ENCODE measurements around the gene RNF212.
"Not testable (repeated sequence)": the region's sequence is repeated elsewhere in the genome, so short reads cannot be mapped to it uniquely, and the experiment has no call there.

Gene RNF212

DNA sequence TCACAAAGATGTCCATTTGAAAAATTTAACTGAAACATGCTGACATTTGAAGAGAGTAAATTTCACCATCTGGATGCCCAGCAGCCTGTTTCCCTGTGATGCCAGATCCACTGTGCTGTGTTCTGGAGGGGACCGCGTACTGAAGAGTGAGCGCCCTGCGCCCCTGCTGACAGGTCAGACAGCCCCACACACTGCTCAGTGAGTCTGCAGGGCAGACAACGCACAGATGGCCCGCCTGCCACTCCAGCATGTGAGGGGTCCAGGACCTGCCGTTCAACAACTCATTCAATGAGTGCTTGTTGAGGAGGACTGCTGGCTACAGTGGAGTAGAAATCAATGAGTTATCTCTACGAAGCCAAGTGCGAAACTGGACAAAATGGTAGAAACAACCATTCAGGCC, 52.7 kb downstream of the RNF212 start:
- DNase-seq = no peak

DNA sequence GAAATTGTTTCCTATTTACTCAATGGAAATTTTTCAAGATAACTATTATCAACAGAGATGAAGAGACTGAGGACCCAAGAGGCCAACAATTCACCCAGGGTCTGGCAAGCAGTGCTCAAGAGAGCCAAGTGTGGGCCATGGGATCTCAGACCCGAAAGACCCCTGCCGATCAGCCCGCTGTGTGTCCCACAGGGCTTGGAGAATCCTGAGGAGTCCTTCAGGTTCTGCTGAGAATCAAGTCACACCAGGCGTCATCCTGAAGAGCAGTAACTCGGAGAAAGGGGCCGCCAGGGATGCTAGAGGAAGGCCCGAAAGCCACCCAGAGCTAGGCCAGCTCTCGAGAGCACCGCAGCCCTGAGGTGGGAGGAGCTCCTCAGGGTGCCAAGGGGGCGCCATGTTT, 53.2 kb downstream of the RNF212 start:
- DNase-seq = no peak

DNA sequence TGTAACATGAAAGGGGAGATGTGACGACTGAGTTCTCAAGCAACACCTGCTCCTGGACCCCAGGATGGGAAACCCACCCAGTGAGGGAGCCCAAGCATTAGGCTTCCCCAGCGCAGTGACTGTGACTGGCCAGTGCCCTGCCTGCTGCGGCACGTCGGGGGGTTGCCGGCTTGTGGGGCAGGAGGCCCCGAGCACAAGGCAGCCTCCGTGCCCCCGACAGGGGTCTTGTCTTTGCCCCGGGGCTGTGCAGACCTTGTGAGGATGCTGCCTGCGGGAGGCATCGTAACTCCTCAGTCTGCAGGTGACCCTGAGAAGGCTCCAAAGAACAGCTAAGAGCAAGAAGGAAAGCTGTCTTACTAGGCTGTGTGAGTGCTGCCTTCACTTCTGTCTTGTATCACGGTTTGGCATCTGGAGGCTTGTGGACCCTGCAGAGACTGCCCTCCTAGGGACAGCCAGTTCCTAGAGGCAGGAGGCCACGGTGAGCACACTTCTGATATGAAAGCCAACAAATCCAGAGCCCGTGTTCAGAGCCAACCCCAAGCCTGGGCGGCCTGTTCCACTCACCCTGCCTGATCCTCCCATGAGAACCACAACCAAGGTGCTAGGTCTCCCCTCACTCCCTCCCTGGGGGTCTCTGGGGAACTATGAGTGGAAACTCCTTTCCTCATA, 54.2 kb downstream of the RNF212 start:
- DNase-seq = no peak

DNA sequence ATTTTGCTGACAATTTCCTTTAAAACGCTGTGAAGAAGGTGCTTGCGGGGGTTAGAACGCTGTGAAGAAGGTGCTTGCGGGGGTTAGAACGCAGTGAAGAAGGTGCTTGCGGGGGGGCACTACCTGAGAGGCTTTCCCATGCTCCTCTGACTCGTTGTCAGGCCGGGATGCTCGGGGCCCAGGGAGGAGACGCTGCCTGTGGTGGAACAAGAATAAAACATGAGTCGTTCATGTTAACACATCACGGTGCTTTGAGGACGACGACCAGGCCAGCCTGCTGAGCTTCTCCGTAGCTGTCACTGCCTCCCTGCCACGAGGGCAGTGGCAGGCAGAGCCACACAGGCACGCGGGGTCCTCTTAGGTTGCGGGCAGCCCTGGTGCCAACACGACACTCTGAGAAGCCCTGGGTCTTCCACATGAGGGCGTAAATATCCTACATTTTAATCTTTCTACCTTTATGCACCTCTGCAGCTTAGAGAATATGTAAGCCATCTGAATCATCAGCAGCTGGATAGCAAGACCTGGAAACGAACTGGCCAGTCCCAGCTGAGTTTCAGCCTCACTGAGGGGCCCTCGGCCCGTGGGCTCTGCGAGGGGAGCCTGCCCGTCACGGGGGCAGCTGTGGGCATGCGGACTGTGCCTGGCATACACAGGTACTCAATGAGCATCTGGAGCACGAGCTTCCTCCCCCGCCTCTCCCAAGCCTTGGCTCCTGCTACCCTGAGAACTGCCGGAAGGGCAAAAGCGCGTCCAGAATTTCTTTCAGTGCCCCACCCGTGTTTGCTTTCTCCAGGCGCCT, 55.0 kb downstream of the RNF212 start:
- no peak for DNase-seq

DNA sequence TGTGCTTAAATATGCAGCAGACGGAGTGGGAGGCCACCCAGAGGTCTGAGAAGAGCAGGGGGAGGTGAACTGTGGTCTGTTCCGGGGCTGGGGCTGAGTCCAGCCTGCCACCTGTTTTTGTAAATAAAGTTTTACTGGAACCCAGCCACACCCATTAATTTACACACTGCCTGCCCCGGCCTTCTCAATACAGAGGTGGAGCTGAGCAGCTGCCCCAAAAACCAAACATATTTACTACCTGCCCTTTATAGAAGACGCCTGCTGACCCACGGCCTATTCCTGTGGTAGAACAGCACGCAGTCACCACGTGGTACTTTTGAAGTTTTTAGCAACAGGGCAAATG, 56.0 kb downstream of the RNF212 start:
- DNase-seq = no peak

DNA sequence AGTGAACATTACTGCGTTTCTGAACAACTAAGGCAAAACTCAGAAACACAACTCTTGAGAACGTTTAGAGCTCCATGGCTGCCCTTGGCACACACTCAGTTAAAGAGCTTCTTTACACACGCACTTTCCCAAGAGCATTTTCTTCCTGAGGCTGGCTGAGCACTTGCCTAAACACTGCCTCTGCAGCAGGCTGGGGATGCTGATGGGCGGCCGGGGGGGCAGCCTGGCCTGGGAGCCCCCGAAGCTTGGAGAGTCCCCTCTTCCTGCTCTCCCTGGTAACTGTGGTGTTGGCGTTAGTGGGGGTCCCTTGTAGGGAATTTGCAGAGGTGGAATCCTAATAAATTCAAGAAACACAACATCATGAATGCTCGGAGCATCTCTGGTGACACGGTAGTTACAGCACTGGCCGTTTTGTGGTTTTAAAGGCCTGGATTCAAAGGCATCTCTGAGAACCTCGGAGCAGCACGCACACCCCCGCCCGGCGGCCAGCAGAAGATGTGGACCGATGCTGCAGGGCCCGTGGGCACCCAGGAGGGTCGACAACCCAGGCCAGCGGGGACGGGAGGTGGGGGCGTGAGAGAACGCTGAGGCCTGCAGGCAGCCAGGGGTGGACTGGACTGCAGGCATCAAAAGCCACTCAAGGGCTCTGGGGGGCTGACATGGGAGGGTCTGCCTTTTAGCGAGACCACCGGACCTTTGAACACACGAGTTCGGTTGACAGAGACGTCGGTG, 56.5 kb downstream of the RNF212 start:
- DNase-seq = no peak

DNA sequence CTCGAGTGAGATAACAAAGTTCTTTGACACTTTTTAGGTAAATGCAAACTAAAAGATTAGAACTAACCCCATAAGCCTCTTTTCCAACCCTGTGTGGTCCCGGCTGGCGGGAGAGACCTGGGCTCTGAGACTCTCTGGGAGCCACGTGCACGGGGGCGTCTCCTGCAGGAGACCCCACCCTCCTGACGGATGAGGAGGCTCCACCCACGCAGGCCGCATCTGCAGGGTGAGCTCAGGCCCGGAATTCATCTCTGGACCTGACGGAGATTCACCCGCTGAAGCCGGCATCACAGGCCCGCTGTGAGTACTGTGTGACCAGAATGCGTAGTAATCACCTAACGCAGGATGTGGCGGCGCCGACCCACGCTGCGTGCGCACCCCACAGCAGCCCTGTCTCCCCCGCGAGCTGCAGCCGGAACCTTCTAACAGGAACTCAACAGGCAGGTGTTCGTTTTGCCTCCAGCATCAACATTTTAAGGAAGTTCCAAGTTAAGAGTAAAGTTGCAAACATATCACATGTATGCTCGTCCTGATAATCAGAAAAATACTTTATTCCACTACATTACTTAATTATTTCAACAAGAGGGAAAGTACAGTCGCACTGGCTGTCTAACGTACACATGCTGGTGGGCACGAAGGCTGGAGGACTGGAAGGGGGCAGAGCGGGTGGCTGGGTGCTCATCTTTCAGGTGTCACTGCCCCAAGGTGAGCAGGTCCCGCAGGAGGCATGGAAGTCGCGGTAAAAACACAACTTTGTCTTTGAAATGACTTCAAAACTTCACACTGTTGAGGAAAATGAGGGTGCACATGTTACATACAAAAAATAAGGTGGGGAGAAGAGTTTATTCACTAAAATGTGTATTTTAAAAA, 57.4 kb downstream of the RNF212 start:
- DNase-seq = no peak

DNA sequence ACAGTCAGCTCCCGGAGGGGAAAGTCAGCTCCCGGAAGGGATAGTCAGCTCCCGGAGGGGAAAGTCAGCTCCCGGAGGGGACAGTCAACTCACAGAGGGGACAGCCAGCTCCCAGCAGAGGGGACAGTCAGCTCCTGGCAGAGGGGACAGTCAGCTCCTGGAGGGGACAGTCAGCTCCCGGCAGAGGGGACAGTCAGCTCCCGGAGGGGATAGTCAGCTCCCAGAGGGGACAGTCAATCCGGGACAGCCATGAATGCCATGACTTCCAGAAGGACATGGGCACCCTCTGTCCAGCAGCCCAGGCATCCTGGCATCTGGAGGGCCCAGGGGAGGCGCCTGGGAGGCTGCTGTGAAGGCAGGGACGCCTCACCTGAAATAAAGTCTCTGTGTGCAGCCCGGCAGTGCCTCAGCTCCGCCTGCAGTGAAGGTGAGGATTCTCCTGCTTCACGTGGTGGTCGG, 58.1 kb downstream of the RNF212 start:
- DNase-seq = not testable (repeated sequence)

DNA sequence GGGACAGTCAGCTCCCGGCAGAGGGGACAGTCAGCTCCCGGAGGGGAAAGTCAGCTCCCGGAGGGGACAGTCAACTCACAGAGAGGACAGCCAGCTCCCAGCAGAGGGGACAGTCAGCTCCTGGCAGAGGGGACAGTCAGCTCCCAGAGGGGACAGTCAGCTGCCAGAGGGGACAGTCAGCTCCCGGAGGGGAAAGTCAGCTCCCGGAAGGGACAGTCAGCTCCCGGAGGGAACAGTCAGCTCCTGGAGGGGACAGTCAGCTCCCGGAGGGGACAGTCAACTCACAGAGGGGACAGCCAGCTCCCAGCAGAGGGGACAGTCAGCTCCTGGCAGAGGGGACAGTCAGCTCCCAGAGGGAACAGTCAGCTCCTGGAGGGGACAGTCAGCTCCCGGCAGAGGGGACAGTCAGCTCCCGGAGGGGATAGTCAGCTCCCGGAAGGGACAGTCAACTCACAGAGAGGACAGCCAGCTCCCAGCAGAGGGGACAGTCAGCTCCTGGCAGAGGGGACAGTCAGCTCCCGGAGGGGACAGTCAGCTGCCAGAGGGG, 58.6 kb downstream of the RNF212 start:
- not testable (repeated sequence) for DNase-seq

DNA sequence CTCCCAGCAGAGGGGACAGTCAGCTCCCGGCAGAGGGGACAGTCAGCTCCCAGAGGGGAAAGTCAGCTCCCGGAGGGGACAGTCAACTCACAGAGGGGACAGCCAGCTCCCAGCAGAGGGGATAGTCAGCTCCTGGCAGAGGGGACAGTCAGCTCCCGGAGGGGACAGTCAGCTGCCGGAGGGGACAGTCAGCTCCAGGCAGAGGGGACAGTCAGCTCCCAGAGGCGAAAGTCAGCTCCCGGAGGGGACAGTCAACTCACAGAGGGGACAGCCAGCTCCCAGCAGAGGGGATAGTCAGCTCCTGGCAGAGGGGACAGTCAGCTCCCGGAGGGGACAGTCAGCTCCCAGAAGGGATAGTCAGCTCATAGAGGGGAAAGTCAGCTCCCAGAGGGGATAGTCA, 59.5 kb downstream of the RNF212 start:
- DNase-seq = not testable (repeated sequence)

DNA sequence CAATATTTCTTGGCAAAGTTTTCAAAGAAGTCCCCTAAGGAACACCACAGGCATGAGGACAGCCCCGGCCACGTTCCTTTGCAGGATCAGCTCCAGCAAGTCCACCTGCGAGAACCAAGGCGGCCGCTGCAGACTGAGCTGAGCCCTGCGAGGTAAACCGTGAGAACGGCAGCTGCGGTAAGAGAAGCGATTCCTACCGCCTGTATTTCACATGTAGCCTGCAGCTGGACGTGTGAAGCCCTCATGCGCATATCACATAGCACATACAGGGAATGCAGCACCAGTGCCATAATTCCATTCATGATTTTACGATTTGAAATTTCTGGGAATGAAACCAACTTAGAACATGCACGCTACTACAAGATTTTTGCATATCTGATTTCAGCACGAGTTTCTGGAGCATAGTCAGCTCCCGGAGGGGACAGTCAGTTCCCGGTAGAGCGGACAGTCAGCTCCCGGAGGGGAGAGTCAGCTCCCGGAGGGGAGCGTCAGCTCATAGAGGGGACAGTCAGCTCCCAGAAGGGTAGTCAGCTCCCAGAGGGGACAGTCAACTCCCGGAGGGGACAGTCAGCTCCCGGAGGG, 60.2 kb downstream of the RNF212 start:
- DNase-seq = no peak

DNA sequence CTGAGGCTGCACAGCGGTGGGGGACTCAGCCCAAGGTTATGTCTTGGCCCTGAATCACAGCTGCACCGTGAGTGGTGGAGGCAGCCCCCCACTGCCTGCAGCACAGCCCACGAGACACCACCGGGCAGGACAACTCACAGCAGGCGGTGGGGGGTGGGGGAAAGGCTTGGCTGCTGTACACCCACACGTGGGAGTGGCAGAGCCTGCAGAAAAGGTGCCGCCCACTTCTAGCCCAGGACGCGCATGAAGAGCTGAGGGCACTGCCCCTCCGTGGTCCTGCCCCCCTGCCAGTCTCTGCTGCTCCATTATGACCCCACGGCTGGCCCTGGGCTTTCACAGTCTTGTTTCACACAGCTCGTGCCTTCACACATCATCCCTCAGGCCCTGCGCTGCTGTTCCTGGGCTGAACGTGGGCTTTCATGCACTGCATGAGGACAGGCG, 61.1 kb downstream of the RNF212 start:
- no peak for DNase-seq

DNA sequence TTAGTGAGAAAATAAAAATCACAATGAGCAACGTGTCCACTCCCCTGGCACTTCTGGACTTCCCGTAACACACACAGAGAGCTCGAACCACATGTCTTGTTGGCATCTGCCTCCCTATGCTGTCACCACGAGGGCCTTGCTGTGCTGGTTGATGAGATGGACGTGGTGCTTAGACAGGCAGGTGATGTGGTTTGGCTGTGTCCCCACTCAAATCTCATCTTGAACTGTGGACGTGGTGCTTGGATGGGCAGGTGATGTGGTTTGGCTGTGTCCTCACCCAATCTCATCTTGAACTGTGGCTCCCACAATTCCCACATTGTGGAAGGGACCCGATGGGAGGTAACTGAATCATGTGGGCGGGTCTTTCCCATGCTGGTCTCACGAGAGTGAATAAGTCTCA, 61.9 kb downstream of the RNF212 start:
- DNase-seq = no peak

DNA sequence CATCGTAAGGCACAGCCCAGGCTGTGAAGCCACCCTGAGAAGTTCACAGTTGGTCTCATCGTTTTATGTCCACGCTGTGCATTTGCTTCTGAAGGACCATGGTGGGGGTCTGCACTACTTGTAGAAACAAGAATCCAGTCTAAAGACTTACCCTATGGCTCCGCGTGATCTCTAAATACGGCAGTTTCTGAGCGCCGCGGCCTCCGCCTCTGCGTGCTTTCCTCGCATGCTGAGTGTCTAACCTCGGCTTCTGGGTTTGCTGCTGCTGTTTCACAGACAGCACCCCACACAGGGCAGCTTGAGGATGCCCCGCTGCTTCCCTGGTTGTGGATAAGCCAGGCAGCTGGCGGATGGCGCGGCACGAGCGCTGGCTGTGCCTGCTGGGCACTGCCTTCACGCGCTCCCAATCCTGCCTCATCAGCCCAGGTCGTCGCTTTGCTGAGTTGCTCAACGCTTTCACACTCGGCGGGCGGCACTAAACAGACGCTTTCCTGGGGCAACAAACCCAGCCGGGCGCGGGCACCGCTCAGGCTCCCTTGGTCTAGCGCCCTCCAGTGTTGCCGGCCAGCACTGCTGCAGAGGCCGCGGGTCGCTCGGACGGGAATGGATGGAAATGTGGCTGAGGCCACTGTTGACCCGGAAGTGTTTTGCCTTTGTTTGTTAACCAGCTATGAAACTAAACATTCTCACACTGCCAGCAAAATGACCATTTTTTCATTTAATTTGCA, 62.7 kb downstream of the RNF212 start:
- no peak for DNase-seq

DNA sequence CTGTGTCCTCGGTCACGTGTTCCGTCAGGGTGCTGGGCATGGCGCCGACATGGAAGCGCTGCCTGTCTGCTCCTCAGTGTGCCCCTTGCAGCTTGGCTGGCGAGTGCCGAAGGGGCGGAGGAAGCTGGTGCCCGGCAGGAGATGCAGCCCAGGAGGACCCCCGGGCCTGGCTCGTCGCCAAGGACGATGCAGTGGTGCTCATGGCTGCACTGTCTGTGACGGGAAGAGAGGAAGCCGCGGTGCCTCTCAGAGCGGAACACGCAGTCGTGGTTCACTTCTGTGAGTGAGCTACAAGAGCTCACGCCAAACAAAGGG, 63.8 kb downstream of the RNF212 start:
- no peak for DNase-seq

DNA sequence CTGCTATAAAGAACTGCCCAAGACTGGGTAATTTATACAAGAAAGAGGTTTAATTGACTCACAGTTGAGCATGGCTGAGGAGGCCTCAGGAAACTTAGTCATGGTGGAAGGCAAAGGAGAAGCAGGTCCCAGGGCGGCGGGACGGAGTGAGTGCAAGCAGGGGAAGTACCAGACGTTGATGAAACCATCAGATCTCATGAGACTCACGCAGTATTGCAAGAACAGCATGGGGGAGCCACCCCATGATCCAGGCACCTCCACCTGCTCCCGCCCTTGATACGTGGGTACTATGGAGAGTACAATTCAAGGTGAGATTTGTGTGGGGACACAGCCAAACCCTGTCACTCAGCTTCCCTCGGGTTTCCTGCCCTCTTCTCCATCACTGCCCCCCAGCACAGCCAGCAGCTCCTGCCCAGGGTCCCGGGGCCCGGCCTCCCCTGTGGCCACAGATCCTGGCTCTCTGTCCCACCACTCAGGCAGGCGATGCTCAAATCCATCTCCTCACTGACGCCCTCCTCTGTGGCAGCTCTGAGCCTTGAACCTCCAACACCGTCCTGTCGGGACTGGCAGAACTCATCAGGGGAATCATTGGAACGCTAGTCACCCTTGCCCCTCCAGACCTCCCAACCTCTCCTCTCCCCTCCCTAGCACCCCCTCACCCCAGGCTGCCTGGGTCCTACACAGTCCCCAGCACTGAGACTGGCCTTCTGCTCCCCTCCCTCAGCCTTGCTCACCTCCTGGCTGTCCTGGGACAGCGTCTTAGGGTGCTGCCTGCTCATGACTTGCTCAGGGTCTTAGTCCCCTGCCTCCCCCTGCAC, 64.4 kb downstream of the RNF212 start:
- no peak for DNase-seq

DNA sequence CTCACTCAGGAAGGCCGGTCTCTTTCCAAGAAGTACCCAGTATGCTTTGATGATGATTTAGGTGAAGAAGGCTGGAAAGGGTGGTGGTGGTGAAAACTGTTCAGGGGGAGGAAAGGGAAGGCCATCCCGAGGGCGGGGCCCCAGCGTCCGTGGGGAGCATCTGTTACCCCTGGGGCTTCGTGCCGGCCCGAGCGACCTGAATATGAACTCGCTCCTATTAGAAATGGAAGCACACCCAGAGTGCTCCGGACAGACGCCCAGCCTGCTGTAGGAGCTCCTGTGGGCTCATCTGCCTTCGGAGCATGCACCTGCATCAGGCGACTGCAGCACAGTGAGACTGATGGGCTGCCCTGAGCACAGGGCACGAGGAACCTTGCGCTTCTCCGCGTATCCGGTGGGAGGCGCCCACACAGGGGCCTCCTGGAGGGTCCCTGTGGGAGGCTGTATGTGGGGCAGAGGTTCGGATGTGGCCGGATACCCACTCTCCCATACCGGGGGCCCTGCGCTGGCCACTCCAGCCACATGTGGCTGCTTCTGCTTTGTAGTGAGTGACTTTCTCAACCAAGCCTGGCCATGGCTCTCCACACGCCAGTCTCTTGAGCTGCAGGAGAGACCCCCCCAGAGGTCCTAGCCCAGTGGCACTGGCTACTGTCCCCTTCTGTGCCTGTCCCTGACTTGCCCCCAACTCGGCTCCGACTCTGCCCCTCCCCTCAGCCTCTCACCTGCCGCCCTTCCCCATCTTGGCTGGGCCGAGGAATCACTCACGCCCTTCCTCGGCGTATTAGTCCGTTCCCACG, 65.2 kb downstream of the RNF212 start:
- DNase-seq = no peak

DNA sequence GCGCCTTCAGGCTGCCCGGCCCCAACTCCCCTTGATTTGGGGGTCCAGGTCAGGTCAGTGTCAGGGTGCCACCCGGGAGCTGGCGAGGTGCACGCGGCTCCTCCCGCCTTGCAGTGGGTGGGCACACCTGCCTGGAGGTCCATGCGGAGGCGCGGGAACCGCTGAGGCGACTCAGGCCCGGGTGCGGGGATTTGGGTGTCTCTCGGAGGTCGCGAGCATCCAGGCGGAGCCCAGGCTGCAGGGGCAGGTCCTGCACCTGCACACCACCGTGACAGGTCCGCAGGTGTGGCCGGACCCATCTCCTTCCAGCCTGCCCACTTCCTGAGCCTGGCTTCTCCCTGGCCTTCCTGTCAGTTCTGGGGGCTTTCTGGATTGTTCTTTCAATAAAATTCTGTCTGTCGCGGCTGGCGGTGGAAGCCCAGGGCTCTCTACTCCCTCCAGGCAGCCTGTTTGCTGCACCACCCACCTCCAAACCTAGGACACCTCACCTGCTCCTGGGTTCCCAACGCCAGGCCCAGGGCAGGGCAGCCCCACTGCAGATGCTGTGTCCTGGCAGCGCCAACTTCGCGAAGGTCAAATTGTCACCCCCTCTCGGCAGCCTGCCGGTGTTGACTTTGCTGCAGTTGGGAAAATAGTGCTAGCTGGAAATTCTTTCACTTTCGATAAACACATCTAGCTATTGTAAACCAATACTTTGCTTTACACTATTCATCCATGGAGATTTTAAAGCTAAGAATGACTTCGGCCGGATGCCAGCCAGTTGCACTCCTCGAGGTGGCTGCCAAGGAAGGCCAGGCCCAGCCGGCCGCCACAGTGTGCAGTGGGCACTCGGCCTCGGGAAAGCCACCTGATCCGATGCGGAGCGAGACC, 66.0 kb downstream of the RNF212 start:
- DNase-seq = no peak

DNA sequence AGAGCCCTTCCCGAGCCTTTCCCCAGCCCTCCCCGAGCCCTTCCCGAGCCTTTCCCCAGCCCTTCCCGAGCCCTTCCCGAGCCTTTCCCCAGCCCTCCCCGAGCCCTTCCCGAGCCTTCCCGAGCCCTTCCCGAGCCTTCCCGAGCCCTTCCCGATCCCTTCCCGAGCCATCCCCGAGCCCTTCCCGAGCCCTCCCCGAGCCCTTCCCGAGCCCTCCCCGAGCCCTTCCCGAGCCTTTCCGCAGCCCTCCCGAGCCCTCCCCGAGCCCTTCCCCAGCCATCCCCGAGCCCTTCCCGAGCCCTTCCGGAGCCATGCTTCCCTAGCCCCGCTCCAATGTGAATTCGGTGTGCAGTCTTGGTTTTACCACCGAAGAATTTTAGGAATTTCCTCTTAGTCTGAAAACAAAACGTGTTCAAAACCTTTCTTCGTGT, 66.8 kb downstream of the RNF212 start:
- not testable (repeated sequence) for DNase-seq

Data from NCI-H1436 treated with DMSO at 0.1 percent for 48 hours (cell line).